ENCODE measurements around the gene GTF3A.
"Not testable (repeated sequence)": the region's sequence is repeated elsewhere in the genome, so short reads cannot be mapped to it uniquely, and the experiment has no call there.

Gene GTF3A

GRCh38 chr13:27424246-27425157, at the start of gene GTF3A:
TSS of gene GTF3A (plus strand) at chr13:27424619.
- DNase-seq (ENCODE audit: low read depth in 2 of 2) = peak; percentile 73 to 78

GRCh38 chr13:27374650-27375049, 49.8 kb upstream of the GTF3A start:
- DNase-seq (ENCODE audit: low read depth in 2 of 2) = peak; percentile 29 to 33

GRCh38 chr13:27375686-27376326, 48.6 kb upstream of the GTF3A start:
- DNase-seq (ENCODE audit: low read depth in 2 of 2) = peak; percentile 35 to 50

GRCh38 chr13:27379126-27379525, 45.3 kb upstream of the GTF3A start:
- no peak for DNase-seq (ENCODE audit: low read depth in 2 of 2)

GRCh38 chr13:27379694-27380641, 44.5 kb upstream of the GTF3A start:
- DNase-seq (ENCODE audit: low read depth in 2 of 2) = peak; percentile 31 to 43

- DNase-seq (ENCODE audit: low read depth in 2 of 2) = no peak
These were observed 42.8 kb upstream of the GTF3A start for GRCh38 chr13:27381601-27382000.

GRCh38 chr13:27383104-27383921, 41.1 kb upstream of the GTF3A start:
- no peak for DNase-seq (ENCODE audit: low read depth in 2 of 2)

GRCh38 chr13:27384285-27384684, 40.1 kb upstream of the GTF3A start:
- DNase-seq (ENCODE audit: low read depth in 2 of 2) = no peak

- no peak for DNase-seq (ENCODE audit: low read depth in 2 of 2)
These were observed 36.2 kb upstream of the GTF3A start for GRCh38 chr13:27388241-27388640.

- DNase-seq (ENCODE audit: low read depth in 2 of 2) = no peak
These were observed 34.5 kb upstream of the GTF3A start for GRCh38 chr13:27389891-27390290.

- DNase-seq (ENCODE audit: low read depth in 2 of 2) = no peak
These were observed 32.9 kb upstream of the GTF3A start for GRCh38 chr13:27391471-27391870.

- DNase-seq (ENCODE audit: low read depth in 2 of 2) = no peak
These were observed 31.3 kb upstream of the GTF3A start for GRCh38 chr13:27393101-27393500.

GRCh38 chr13:27395007-27395510, 29.4 kb upstream of the GTF3A start:
- DNase-seq (ENCODE audit: low read depth in 2 of 2) = no peak

- no peak for DNase-seq (ENCODE audit: low read depth in 2 of 2)
These were observed 28.1 kb upstream of the GTF3A start for GRCh38 chr13:27396252-27396846.

- no peak for DNase-seq (ENCODE audit: low read depth in 2 of 2)
These were observed 26.1 kb upstream of the GTF3A start for GRCh38 chr13:27398360-27398759.

GRCh38 chr13:27400405-27400804, 24.0 kb upstream of the GTF3A start:
- DNase-seq (ENCODE audit: low read depth in 2 of 2) = not testable (repeated sequence)

- no peak for DNase-seq (ENCODE audit: low read depth in 2 of 2)
These were observed 23.2 kb upstream of the GTF3A start for GRCh38 chr13:27401210-27401609.

- no peak for DNase-seq (ENCODE audit: low read depth in 2 of 2)
These were observed 21.2 kb upstream of the GTF3A start for GRCh38 chr13:27403203-27403678.

GRCh38 chr13:27403727-27404385, 20.6 kb upstream of the GTF3A start:
- DNase-seq (ENCODE audit: low read depth in 2 of 2) = no peak

GRCh38 chr13:27404680-27405079, 19.7 kb upstream of the GTF3A start:
- DNase-seq (ENCODE audit: low read depth in 2 of 2) = no peak
